GM19468 (cell line): ENCODE data around the gene NAALADL2.
A peak's percentile ranks its signal among the peaks of the same experiment; 100 is the strongest.
"Not testable (repeated sequence)": the region's sequence is repeated elsewhere in the genome, so short reads cannot be mapped to it uniquely, and the experiment has no call there.

Experiments
- ATAC-seq: cut with Tn5 transposase; IDR thresholded peaks from one replicate; pipeline ENCODE4 v1.9.1; 2021; ENCODE audit warnings: mild to moderate bottlenecking, moderate library complexity, moderate number of reproducible peaks; ENCODE audit not compliant: unreplicated experiment; ENCODE audit errors: extremely low read depth

The NAALADL2 gene

GRCh38 chr3:175108613-175109151 lies 249.5 kb downstream of the NAALADL2 start:
- ATAC-seq, result no peak

- ATAC-seq, result no peak
Observed at GRCh38 chr3:175111036-175111435, 251.9 kb downstream of the NAALADL2 start.

GRCh38 chr3:175118382-175118941 lies 259.3 kb downstream of the NAALADL2 start:
- no peak for ATAC-seq

- no peak for ATAC-seq
Observed at GRCh38 chr3:175121225-175121624, 262.1 kb downstream of the NAALADL2 start.

- no peak for ATAC-seq
Observed at GRCh38 chr3:175127075-175127662, 268.0 kb downstream of the NAALADL2 start.

GRCh38 chr3:175129126-175129525 lies 270.0 kb downstream of the NAALADL2 start:
- no peak for ATAC-seq

- ATAC-seq, result no peak
Observed at GRCh38 chr3:175129571-175129970, 270.4 kb downstream of the NAALADL2 start.

GRCh38 chr3:175131866-175132265 lies 272.7 kb downstream of the NAALADL2 start:
- ATAC-seq, result not testable (repeated sequence)

GRCh38 chr3:175132706-175133105 lies 273.6 kb downstream of the NAALADL2 start:
- ATAC-seq, result not testable (repeated sequence)

GRCh38 chr3:175144368-175144767 lies 285.2 kb downstream of the NAALADL2 start:
- no peak for ATAC-seq

GRCh38 chr3:175146258-175146657 lies 287.1 kb downstream of the NAALADL2 start:
- no peak for ATAC-seq

GRCh38 chr3:175149675-175150074 lies 290.5 kb downstream of the NAALADL2 start:
- ATAC-seq, result peak; percentile 86

- no peak for ATAC-seq
Observed at GRCh38 chr3:175150812-175151401, 291.8 kb downstream of the NAALADL2 start.

GRCh38 chr3:175153595-175153994 lies 294.5 kb downstream of the NAALADL2 start:
- ATAC-seq, result no peak

GRCh38 chr3:175155172-175155571 lies 296.0 kb downstream of the NAALADL2 start:
- no peak for ATAC-seq

GRCh38 chr3:175159202-175159601 lies 300.1 kb downstream of the NAALADL2 start:
- ATAC-seq, result no peak

GRCh38 chr3:175161291-175161690 lies 302.2 kb downstream of the NAALADL2 start:
- no peak for ATAC-seq

- ATAC-seq, result no peak
Observed at GRCh38 chr3:175163686-175164085, 304.6 kb downstream of the NAALADL2 start.

GRCh38 chr3:175173117-175173516 lies 314.0 kb downstream of the NAALADL2 start:
- ATAC-seq, result not testable (repeated sequence)

GRCh38 chr3:175176556-175176955 lies 317.4 kb downstream of the NAALADL2 start:
- no peak for ATAC-seq

GRCh38 chr3:175179055-175179454 lies 319.9 kb downstream of the NAALADL2 start:
- no peak for ATAC-seq

GRCh38 chr3:175184392-175184791 lies 325.3 kb downstream of the NAALADL2 start:
- no peak for ATAC-seq
